ENCODE results near the gene MB21D2.

The MB21D2 gene

GRCh38 chr3:192921793-192922192 is 4.1 kb upstream of the MB21D2 start:
- no peak for TF ChIP-seq CTCF (conservative IDR thresholded peaks at IDR 0.05; ENCODE audit: low read depth, low read length)
- DNase-seq (ENCODE audit: low read depth) = no peak
- no peak overlapping the region for H3K4me3 ChIP-seq (ENCODE audit: low read depth, low read length)

GRCh38 chr3:192920411-192920810 is 2.8 kb upstream of the MB21D2 start:
- TF ChIP-seq CTCF (conservative IDR thresholded peaks at IDR 0.05; ENCODE audit: low read depth, low read length) = no peak
- H3K4me3 ChIP-seq (ENCODE audit: low read depth, low read length) = no peak overlapping the region
- DNase-seq (ENCODE audit: low read depth) = no peak

GRCh38 chr3:192919901-192920300 is 2.2 kb upstream of the MB21D2 start:
- TF ChIP-seq CTCF (conservative IDR thresholded peaks at IDR 0.05; ENCODE audit: low read depth, low read length) = no peak
- DNase-seq (ENCODE audit: low read depth) = no peak
- H3K4me3 ChIP-seq (ENCODE audit: low read depth, low read length) = no peak overlapping the region

GRCh38 chr3:192918275-192918588 is 576 bp upstream of the MB21D2 start:
- TF ChIP-seq CTCF (conservative IDR thresholded peaks at IDR 0.05; ENCODE audit: low read depth, low read length) = no peak
- no peak for DNase-seq (ENCODE audit: low read depth)
- H3K4me3 ChIP-seq (ENCODE audit: low read depth, low read length) = peak overlapping the region; percentile 85

GRCh38 chr3:192917028-192917403 is 640 bp downstream of the MB21D2 start:
- no peak for TF ChIP-seq CTCF (conservative IDR thresholded peaks at IDR 0.05; ENCODE audit: low read depth, low read length)
- H3K4me3 ChIP-seq (ENCODE audit: low read depth, low read length) = peak overlapping the region; percentile 85
- no peak for DNase-seq (ENCODE audit: low read depth)

GRCh38 chr3:192916371-192917027 is 1.2 kb downstream of the MB21D2 start:
- H3K4me3 ChIP-seq (ENCODE audit: low read depth, low read length) = peak overlapping the region; percentile 85
- peak; percentile 75 for DNase-seq (ENCODE audit: low read depth)
- no peak for TF ChIP-seq CTCF (conservative IDR thresholded peaks at IDR 0.05; ENCODE audit: low read depth, low read length)

GRCh38 chr3:192915722-192916121 is 1.9 kb downstream of the MB21D2 start:
- peak overlapping the region; percentile 85 for H3K4me3 ChIP-seq (ENCODE audit: low read depth, low read length)
- DNase-seq (ENCODE audit: low read depth) = no peak
- no peak for TF ChIP-seq CTCF (conservative IDR thresholded peaks at IDR 0.05; ENCODE audit: low read depth, low read length)
